Right lobe of liver (tissue), 4 donors: ENCODE data around the gene FBXO31.

Source experiments
- CTCF ChIP-seq, 4 donors: fragments of 200-600 bp in 3 of 4; fragments of 450-650 bp in 1 of 4; IDR thresholded peaks; one replicate each; pipeline versions ENCODE4 v1.5.1 to v1.8.0; 2016 to 2022; ENCODE audit warnings: antibody characterized with exemption in 4 of 4, mild to moderate bottlenecking in 2 of 4
- POLR2A ChIP-seq: fragments of 450-650 bp; IDR thresholded peaks from one replicate; pipeline ENCODE4 v1.6.1; 2017; ENCODE audit warnings: antibody characterized with exemption, mild to moderate bottlenecking
- donor health status: DM: no; HTN: no; CAD: no.
- donor health status: DM: no; HTN: no; CAD: no.
- donor health status: DM: no; HTN: yes; CAD: no.

- TF ChIP-seq POLR2A (no peak), CTCF (IDR thresholded peaks at IDR 0.05) (no peak)
Observed at GRCh38 chr16:87337262-87337771, 46.3 kb downstream of the FBXO31 start.
